Activated T-cell treated with anti-CD3 and anti-CD28 coated beads, Interleukin-2, amount 50 U/mL, for 4 hours (primary cell): ENCODE results near the gene EXOC2. TPM values are rescaled to one million over a fixed set of nuclear protein-coding genes. Genes with fewer than 3 reads are reported as not detected.
A peak's percentile ranks its signal among the peaks of the same experiment; 100 is the strongest.

ENCODE experiments used
- ATAC-seq, 2 donors: fragments of 200-7000 bp; cut with Tn5 transposase; one replicate each; pipeline ENCODE4 v1.10.0; 2021
- DNase-seq: peaks from one replicate; pipeline ENCODE4 v3.0.0-alpha.2; 2020
- H3K27me3 Mint-ChIP-seq: one replicate; pipeline ENCODE4 v1.8.0; 2021; ENCODE audit warnings: low read depth, mixed read lengths
- H3K36me3 Mint-ChIP-seq: one replicate; pipeline ENCODE4 v1.8.0; 2022; ENCODE audit warnings: mixed read lengths; ENCODE audit not compliant: insufficient read depth
- H3K4me1 Mint-ChIP-seq: one replicate; pipeline ENCODE4 v1.8.0; 2021; ENCODE audit warnings: low read depth, mixed read lengths
- H3K4me3 Mint-ChIP-seq: one replicate; pipeline ENCODE4 v1.8.0; 2021; ENCODE audit warnings: mild to moderate bottlenecking, moderate library complexity, mixed read lengths
- H3K9me3 Mint-ChIP-seq: one replicate; pipeline ENCODE4 v1.8.0; 2021; ENCODE audit warnings: mixed read lengths
- total RNA-seq, 3 donors: library from RNA; stranded (reverse); gene quantifications; one replicate each; pipeline ENCODE4 v1.2.1, GENCODE V29; 2021

The EXOC2 gene
- total RNA-seq, 3 donors from 2014 or later, result 29.8 to 31.3 (median 30.0) TPM

DNA sequence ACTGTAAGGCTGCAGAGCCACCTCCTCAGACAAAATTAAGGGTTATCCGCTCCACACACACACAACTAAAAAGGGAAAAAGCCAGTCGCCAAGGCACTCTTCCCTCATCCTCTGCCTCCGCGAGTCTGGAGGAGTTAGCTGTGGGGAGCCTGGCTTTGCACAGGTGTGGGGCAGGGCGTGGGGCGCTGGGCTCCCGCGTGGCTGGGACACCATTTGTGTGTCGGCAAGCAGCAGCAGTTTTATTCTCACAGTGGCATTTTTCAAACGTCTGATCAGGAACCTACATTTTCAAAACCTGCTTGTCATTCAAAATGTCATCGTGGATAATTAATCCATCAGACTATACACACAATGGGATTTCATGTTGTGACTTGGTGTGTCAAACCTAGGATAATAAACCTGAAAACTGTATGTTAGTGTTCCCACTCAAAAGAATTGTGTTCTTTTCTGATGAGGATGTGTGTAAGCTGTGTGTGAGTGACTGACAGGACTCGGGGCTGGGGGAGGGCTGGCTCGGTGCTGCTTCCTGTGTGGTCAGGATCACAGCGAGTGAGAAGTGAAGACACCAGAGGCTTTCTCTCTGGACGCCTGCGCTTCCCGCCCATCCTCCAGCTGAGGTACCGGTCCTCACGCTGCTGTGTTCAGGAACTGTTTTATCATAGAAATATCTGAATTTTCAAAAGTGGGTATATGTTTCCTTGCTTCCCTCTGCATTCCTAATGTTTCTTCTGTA is 218.3 kb downstream of the EXOC2 start:
- no peaks in the 10 kb centered on the region for H3K9me3 Mint-ChIP-seq
- peak overlapping the region; percentile 58 for H3K4me3 Mint-ChIP-seq
- DNase-seq, result peak; percentile 71
- H3K4me1 Mint-ChIP-seq, result peaks cover 58% of the 10 kb centered on the region
- H3K27me3 Mint-ChIP-seq, result no peaks in the 10 kb centered on the region
- H3K36me3 Mint-ChIP-seq, result no peaks in the 10 kb centered on the region
- ATAC-seq, result peak; percentile 98

GRCh38 chr6:473768-474452 is 219.0 kb downstream of the EXOC2 start:
- Mint-ChIP-seq H3K27me3 (no peaks in the 10 kb centered on the region), H3K4me1 (peaks cover 51% of the 10 kb centered on the region), H3K36me3 (no peaks in the 10 kb centered on the region), H3K9me3 (no peaks in the 10 kb centered on the region), H3K4me3 (peak overlapping the region; percentile 58)
- no peak for DNase-seq
- no peak for ATAC-seq

GRCh38 chr6:473356-473755 is 219.6 kb downstream of the EXOC2 start:
- Mint-ChIP-seq H3K4me3 (no peak overlapping the region), H3K36me3 (no peaks in the 10 kb centered on the region), H3K27me3 (no peaks in the 10 kb centered on the region), H3K4me1 (peaks cover 45% of the 10 kb centered on the region), H3K9me3 (no peaks in the 10 kb centered on the region)
- DNase-seq (no peak), ATAC-seq (no peak)

GRCh38 chr6:470901-471448 is 222.0 kb downstream of the EXOC2 start:
- H3K4me1 Mint-ChIP-seq, result peaks cover 45% of the 10 kb centered on the region
- no peaks in the 10 kb centered on the region for H3K9me3 Mint-ChIP-seq
- ATAC-seq (no peak), DNase-seq (no peak)
- H3K4me3 Mint-ChIP-seq, result no peak overlapping the region
- peaks cover 12% of the 10 kb centered on the region for H3K27me3 Mint-ChIP-seq
- no peaks in the 10 kb centered on the region for H3K36me3 Mint-ChIP-seq

- H3K4me3 Mint-ChIP-seq, result no peak overlapping the region
- ATAC-seq (no peak), DNase-seq (no peak)
- no peaks in the 10 kb centered on the region for H3K9me3 Mint-ChIP-seq
- H3K27me3 Mint-ChIP-seq, result peaks cover 16% of the 10 kb centered on the region
- H3K4me1 Mint-ChIP-seq, result peaks cover 41% of the 10 kb centered on the region
- no peaks in the 10 kb centered on the region for H3K36me3 Mint-ChIP-seq
Measured at GRCh38 chr6:470051-470900, 222.7 kb downstream of the EXOC2 start.

- Mint-ChIP-seq H3K9me3 (no peaks in the 10 kb centered on the region), H3K27me3 (peaks cover 30% of the 10 kb centered on the region), H3K36me3 (no peaks in the 10 kb centered on the region), H3K4me1 (peaks cover 15% of the 10 kb centered on the region), H3K4me3 (no peak overlapping the region)
- ATAC-seq (peak; percentile 77 to 88), DNase-seq (no peak)
Measured at GRCh38 chr6:467671-468082, 225.3 kb downstream of the EXOC2 start.

GRCh38 chr6:467111-467510 is 225.8 kb downstream of the EXOC2 start:
- no peak for DNase-seq
- ATAC-seq, result no peak
- Mint-ChIP-seq H3K4me3 (no peak overlapping the region), H3K9me3 (no peaks in the 10 kb centered on the region), H3K36me3 (no peaks in the 10 kb centered on the region), H3K27me3 (peaks cover 31% of the 10 kb centered on the region), H3K4me1 (peaks cover 15% of the 10 kb centered on the region)

DNA sequence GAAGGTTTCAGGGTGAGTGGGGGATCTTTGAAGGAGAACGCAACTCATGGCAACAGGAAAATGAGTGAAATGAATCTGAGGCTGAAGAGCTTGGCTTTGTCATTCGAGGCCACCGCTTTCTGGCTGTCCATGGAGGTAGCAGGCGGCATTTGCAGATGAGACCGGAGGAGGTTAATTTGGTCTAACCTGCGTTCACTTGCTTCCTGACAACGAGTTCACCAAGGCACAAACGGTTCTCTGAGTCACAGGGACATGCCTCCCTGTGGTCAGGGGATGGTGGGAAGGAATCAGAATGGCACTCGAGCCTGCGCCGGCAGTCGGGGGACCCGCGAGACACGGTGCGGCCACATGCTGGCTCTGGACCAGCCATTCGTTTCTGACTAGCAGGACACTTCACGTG is 226.4 kb downstream of the EXOC2 start:
- Mint-ChIP-seq H3K9me3 (no peaks in the 10 kb centered on the region), H3K4me1 (peaks cover 15% of the 10 kb centered on the region), H3K27me3 (peaks cover 31% of the 10 kb centered on the region), H3K36me3 (no peaks in the 10 kb centered on the region), H3K4me3 (no peak overlapping the region)
- ATAC-seq (no peak), DNase-seq (no peak)

- H3K27me3 Mint-ChIP-seq, result peaks cover 31% of the 10 kb centered on the region
- H3K9me3 Mint-ChIP-seq, result no peaks in the 10 kb centered on the region
- no peak for ATAC-seq
- H3K36me3 Mint-ChIP-seq, result no peaks in the 10 kb centered on the region
- DNase-seq, result no peak
- H3K4me3 Mint-ChIP-seq, result no peak overlapping the region
- H3K4me1 Mint-ChIP-seq, result peaks cover 15% of the 10 kb centered on the region
Measured at GRCh38 chr6:465531-466348, 227.2 kb downstream of the EXOC2 start.

DNA sequence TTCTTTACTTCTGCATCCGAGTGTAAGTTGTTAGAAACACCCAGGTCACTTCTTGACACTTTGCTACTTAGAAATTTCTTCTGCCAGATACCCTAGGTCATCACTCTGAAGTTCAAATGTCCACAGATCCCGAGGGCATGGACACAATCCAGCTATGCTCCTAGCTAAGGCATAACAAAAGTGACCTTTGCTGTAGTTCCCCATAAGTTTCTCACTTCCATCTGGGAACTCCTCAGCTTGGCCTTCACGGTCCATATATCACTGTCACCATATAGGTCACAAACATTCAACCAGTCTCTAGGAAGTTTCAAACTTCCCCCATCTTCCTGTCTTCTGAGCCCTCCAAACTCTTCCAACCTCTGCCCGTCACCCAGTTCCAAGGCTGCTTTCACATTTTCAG is 236.1 kb downstream of the EXOC2 start:
- Mint-ChIP-seq H3K9me3 (peaks cover 13% of the 10 kb centered on the region), H3K27me3 (no peaks in the 10 kb centered on the region)
- no peak for ATAC-seq

DNA sequence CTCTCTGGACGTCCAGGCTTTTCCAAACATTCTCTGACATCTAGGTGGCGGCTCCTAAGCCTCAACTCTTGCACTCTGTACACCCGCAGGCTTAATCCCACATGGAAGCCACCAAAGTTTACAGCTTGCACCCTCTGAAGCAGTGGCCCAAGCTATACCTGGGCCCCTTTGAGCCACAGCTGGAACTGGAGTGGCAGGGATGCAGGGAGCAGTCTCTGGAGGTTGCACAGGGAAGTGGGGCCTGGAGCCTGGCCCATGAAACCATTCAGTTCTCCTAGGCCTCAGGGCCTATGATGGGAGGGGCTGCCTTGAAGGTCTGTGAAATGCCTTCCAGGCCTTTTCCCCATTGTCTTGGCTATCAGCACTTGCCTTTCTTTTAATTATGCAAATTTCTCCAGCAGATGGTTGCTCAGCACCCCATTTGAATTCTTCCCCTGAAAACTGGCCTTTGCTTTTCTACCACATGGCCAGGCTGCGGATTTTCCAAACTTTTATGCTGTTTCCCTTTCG is 236.5 kb downstream of the EXOC2 start:
- DNase-seq (no peak), ATAC-seq (no peak)
- Mint-ChIP-seq H3K4me1 (peaks cover 21% of the 10 kb centered on the region), H3K9me3 (peaks cover 13% of the 10 kb centered on the region), H3K4me3 (no peak overlapping the region), H3K36me3 (no peaks in the 10 kb centered on the region), H3K27me3 (no peaks in the 10 kb centered on the region)

More for the DNA sequence above, 236.1 kb downstream of the EXOC2 start:
- DNase-seq, result no peak
- H3K36me3 Mint-ChIP-seq, result no peaks in the 10 kb centered on the region
- no peak overlapping the region for H3K4me3 Mint-ChIP-seq
- peaks cover 21% of the 10 kb centered on the region for H3K4me1 Mint-ChIP-seq

DNA sequence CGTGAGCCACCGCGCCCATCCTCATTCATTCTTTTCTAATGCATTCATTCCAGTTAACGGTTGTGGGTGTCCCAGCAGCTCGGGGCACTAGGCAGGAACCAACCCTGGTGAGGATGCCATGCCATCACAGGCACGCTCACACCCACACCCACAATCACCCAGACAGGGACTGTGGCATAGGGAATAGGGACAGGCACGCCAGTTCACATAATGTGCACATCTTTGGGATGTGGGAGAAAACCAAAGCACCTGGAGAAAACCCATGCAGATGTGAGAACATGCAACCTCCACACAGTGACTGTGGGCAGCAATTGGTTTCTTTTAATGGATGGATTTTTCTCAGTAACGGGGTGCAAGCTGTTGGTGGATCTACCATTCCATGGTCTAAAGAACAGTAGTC is 237.1 kb downstream of the EXOC2 start:
- Mint-ChIP-seq H3K36me3 (no peaks in the 10 kb centered on the region), H3K27me3 (no peaks in the 10 kb centered on the region), H3K9me3 (peaks cover 13% of the 10 kb centered on the region), H3K4me3 (no peak overlapping the region), H3K4me1 (peaks cover 21% of the 10 kb centered on the region)
- no peak for DNase-seq
- ATAC-seq, result no peak

DNA sequence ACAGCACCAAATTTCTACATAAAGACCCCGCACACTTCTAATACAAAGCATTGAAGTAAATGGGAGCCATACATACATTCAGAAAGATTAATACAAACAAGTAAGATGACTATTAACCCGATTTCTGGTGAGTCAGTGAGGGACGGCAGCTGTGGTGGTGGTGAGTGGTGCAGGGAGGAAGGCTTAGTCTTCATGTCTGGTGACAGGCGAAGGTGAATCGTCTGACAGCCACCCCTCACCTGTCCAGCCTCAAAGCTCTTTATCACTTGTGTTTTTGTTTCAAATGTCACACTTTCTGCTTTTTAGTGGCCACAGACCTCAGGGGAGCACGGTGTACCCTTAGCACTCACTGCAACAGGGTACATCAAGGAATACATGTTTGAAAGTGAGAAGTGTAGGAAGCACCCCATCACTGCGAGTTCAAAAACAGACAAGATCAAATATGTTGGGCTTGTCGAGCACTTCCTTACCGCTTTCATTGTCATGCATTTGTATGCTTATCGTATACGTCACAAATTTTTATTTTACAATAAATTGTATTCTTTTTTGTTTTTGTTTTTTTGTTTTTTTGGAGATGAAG is 237.8 kb downstream of the EXOC2 start:
- DNase-seq (peak; percentile 49), ATAC-seq (peak; percentile 98)
- peaks cover 13% of the 10 kb centered on the region for H3K9me3 Mint-ChIP-seq
- no peak overlapping the region for H3K4me3 Mint-ChIP-seq
- peaks cover 16% of the 10 kb centered on the region for H3K4me1 Mint-ChIP-seq
- no peaks in the 10 kb centered on the region for H3K36me3 Mint-ChIP-seq
- no peaks in the 10 kb centered on the region for H3K27me3 Mint-ChIP-seq
